Nucleus accumbens (tissue), 56 donors: ENCODE results near the gene TSPAN18.

Source experiments
- DNase-seq, 56 donors: peaks; one replicate each; lab custom pipeline; 2025; lab: John Stamatoyannopoulos, UW

Gene TSPAN18

DNA sequence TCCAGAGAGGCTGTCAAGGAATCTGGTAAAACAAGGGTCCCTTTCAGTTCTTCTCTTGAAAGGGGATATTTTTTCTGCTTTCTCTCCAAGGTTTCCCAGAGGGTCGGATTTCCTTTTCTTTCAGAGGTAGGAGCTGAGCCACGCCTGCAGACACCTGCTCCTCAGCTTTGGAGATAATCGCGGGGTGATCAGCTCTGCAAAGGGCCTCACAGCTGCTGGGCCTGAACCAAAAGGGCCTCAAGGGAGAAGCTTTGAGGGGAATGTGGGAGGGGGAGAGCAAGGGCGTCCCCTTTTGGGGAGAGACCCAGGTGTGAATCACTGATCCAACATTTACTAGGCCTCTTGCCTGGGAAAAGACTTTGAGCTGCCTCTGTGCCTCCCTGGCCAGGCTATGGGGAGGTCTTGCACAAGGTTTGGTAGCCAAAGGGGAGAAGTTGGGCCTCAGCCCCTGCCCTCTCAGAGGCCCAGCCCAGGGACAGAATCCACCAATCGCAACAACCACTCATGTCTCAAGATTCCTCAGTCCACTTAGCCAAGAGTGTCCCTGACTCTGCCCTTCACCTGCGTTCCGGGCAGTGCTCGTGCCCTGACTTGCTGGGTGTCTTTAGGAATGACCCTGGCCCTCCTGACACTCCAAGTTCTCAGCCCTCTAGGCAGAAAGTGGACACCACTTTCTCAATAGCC is 237.9 kb downstream of the TSPAN18 start:
- no peak for DNase-seq

DNA sequence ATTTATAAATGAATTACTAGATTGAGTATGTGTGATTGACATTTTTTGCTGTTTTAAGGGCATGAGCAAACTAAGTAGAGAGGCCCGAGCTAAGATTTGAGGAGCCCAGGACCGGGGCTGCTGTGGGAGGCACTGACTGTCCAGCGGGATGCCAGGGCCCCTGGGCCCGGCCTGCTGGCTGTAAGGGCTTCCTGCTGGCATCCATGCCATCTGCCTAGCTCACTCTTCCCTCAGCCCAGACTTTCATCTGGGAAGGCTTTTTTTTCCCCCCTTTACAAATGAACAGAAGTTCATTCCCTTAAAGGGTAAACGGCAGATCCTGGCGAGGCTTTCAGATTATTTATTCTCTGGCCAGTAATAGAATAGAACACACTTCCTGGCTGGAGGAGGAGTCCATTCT is 239.9 kb downstream of the TSPAN18 start:
- DNase-seq: no peak

DNA sequence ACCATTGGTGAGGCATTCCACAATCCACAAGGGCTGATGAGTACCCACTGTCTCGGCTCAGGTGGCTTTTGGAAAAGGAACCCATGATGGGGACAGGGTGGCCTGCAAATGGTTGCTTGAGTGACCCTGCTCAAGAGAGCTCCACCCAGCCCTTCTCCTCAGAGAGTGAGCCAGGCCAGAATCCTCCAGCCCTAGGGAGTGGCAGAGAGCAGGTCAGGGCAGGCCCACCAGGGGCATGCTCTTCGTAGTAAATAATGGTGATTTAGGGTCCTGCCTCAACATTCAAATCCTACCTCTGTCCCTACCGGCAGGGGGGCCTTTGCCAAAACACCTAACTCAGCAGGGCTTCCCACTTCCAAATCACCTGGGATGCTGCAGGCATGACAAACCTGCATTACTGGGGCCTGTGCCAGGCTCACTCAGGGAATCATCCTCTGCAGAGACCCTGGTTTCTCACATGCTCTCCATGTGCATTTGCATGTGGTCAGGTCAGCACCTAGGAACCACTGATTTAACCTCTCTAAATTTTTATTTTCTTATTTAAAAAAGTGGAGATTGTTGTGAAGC is 241.3 kb downstream of the TSPAN18 start:
- DNase-seq: no peak

DNA sequence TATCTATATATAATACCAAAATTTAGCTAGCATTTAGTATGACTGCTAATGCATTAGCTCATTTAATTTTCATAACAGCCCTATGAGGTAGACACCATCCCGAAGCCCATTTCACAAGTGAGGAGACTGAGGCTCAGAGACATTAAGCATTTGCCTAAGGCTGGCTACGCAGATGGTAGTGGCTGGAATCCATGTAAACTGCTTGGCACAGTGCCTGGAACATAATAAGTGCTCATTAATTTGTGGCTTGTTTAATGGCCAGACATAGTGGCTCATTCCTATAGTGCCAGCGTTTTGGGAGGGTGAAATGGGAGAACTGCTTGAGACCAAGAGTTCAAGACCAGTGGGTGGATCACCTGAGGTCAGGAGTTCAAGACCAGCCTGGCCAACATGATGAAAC is 241.7 kb downstream of the TSPAN18 start:
- no peak for DNase-seq

DNA sequence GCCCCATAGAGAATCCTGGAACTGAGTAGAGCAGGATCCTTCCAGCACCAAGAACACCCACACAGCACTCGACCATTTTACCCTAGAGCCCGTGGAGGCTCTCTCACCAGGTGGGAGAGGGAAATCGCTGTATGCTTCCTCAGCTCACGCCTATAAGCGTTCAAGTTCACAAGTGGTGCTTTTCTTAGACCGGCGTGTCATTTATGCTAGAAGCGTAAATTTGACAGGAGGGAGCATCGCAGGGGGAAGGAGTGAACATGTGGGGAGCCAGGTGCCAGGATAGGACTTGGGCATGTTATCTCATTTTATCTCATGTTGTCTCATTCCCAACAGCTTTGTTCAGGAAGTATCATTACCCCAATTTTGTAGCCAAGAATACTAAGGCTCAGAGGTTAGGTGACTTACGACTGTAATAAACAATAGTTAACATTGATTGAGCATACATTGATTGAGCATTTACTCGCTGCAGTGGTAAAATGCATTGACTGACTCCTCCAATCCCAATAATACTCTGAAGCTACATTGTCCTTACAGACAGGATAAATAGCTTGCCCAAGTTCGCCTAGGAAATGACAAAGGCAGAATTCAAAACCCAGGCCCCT is 243.0 kb downstream of the TSPAN18 start:
- DNase-seq: no peak

DNA sequence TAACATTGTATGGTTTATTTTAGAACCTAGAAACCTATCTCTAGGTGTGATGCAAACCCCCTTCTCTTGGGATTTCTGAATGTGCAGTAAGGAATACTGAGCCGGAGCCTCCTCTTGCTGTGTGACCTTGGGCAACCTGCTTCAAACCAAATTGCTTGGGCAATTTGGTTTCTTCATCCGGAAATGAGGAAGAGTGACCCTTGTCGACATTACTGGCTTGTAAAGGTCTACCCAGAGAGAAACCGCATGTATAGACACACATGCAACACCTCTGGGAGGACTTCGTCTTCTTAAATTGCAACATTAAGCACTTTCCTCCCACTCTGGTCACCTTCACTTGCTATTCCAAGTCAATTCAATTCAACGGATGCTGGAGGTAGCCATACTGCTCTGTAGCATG is 243.5 kb downstream of the TSPAN18 start:
- no peak for DNase-seq

DNA sequence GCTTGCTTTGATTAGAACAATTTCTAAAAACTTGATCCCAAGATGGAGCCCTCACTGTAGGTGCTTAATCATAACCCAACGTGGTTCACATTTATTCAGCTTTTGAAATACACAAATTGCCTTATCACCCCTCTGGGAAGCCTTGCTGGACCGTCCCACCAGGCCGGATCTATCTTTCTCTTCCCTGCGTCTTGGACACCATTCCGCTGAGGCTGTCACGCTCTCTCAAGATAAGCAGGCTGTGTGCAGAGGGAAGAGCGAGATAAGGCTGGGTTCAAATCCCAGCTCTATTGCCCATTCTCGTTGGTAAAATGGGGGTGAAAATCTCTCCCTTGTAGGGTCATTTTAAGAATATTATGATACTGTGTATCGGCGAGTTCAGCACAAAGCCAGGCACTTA is 244.4 kb downstream of the TSPAN18 start:
- DNase-seq: no peak

DNA sequence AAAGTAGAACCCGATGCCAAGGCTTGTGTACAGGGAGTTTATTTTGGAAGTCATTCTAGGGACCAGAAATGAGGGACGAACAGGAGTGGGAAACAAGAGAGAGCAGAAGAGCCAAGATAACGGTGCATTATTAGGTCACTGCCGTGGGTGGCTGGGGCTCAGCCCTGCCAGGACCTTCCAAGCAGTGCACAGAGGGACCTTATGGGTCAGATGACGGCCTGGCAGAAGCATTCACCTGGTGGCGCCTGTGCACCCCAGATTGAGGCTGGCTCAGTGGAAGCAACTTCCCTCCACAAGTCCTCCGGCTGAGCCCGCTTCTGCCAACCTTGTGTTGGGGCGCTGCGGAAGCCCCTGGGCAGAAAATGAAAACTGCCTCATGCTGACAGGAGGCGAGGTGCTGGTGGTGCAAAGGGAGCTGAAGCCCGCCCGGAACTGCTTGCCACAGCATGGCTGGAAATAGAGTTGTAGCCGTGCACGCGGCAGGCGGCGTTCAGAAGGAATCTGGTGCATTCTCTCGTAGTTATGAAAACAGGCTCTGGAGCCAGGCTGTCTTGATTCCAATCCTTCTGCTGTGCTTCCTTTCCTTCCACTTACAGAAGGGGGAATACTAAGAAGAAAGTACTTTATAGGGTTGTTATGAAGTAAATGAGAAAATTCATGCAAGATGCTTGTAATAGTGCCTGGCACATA is 246.1 kb downstream of the TSPAN18 start:
- no peak for DNase-seq

DNA sequence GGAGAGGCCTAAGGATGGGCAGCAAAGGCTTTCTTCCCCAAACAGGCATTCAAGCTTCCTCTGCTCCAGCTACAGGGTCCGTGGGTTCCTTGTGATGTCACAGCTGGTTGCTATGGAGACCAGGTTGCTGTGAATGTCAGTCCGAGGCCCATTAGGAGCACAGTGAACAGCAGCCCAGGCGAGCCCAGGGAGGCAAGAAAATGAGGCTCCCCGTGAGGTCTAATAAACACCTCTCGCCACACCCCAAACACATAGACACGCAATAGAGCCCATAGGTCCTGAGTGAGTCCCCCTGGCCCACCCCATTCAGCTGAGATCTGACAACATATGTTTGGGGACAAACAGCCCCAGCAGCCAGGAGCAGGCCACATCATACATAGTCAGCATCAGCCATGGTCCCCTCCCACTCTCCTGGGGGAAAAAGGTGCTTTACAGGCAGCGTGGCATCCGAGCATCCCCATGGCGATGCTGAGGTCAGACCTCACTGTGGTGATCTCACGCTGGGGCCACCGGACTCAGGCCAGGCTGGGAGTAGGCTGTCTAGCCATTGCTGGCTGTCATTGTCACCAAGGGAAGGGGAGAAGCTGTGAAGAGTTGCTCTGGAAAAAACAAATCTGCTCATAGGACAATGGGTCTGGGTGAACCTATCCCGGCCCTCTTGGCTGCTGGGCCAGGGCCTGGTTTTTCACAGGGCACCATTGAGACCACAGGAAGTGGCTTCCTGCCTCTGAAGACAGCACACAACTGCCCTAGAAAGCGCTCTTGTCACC is 247.1 kb downstream of the TSPAN18 start:
- DNase-seq: no peak

DNA sequence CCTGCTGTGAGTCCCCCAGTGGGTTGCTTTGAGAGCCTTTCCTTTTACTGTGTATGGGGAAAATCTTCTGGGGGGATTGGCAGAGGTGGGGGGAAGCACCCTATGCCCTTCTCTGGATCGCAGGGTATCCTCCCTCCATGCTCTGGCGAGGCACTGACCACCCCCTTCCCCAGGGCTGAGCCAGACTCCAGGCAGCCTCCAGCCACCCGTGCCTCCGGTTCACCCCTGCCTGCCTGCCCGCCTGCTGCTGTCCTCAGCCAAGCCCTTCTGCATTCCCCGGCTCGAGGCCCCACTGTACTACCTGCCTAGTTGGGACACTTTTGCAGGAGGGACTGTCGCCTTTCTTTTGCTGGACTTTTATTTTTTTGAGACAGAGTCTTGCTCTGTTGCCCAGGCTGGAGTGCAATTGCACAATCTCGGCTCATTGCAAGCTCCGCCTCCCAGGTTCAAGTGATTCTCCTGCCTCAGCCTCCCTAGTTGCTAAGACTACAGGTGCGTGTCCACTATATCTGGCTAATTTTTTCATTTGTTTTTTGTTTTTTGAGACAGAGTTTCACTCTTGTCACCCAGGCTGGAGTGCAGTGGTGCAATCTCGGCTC is 247.7 kb downstream of the TSPAN18 start:
- no peak for DNase-seq

DNA sequence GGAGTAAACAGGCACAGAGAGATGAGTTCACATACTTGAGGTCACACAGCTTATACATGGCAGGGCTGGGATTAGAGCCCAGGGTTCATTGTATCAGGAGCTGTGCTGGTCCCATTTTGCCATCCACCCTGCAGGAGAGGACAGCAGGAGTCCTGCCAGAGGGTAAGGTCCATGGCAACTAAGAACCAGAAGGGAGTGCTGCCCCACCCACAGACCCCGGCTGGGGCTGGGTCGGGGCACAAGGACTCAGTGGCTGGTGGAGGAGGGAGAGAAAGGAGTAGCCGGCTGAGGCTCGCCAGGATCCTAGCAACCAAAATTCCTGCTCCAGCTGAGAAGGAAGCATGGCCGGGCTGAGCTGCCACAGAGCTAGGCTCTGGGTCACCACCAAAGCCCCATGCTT is 249.8 kb downstream of the TSPAN18 start:
- no peak for DNase-seq

DNA sequence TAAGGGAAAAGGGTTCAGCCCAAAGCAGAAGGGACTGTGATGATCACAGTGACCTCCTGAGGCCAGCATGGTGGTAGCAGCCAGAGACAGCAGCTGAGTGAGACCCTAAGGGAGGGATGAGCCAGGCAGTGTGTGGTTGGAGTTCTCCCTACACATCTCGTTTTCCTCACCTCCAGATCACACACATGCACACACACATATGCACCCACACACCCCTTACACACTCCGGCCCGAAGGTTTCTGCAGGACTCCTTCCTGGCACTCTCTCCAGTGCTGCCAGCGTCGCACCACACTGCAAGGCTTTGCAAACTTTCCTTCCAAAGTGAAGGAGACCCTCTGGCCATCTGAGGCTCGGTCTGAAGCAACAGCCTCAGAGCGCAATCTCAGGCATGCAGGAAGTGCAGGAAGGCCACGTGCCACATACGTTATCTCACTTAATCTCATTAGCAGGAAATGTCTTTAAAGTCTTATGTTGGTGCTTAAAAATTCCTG is 250.8 kb downstream of the TSPAN18 start:
- no peak for DNase-seq

DNA sequence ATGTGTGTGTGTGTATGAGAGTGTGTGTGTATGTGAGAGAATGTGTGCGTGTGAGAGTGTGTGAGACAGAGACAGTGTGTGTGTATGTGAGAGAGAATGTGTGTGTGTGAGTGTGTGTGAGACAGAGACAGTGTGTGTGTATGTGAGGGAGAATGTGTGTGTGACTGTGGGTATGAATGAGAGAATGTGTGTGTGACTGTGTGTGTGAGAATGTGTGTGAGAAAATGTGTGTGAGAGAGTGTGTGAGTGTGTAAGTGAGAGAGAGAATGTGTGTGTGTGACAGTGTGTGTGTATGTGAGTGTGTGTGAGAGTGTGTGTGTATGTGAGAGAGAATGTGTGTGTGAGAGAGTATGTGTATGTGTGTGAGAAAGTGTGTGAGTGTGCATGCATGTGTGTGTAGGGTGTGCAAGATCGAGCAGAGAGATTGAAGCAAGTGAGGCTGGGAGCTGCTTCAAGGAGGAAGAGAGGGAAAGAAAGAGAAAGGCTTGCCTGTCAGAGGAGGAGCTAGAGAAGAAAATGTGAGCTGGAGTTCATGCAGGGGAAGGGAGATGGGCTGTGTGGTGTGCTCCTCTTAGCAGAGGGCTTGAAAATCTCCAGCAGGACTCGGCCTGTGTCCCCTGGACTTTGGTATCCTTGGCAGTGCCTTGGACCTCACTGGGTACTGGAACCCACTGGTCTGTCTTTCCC is 251.7 kb downstream of the TSPAN18 start:
- DNase-seq: no peak

DNA sequence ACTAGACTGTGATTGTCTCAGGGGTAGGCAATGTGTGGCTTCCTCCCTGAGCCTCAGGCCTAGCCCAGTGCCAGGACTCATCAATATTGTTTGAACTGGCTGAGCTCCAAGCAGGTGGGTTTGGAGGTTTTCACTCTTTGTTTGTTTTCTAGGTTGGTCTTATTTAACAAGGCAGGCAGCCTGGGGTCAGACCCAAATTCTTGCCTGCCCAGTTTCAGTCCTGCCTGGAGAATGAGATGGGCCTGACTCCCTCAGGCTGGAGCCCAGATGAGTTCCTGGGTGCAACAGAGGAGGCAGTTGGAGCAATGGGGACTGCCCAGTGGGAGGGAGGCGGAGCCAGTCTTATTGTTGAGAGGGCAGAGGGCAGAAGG is 252.2 kb downstream of the TSPAN18 start:
- no peak for DNase-seq

DNA sequence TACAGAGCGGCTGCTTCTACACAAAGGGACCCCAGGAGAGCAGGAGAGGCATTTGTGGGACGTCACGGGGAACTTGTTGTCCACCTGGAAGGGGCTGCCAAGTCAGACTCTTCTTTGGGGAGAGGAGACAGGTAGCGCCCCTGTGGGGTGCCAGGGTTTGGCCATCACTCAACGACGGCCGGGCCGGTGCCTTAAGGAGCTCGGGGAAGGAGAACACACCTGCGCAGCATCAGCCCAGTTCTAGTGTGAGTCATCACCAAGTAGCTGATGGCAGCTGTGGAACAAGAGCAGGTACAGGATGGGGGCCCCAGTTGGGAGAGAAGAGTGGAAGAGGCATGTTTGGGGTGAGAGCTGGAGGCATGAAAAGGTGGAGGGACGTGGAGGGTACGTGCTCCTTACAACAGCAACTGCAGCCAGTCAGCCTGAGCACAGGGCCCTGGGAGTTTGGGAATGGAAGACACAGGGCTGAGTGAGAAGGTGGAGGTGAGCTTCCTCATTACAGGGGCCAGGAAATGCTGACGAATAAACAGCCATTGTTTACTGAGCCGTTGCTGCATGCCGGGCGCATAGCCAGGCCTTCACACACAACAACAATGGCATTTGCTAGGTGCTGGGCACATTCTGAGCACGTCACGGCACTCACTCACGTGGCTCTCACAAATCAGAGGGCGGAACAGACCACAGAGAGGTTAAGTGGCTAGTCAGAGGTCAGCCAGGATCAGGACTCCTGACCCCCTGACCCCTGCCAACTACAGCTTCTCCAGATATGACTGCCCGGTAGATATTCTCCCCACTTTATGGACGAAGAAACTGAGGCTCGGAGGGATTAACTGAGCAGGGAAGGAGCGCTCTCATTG is 253.0 kb downstream of the TSPAN18 start:
- DNase-seq: no peak

DNA sequence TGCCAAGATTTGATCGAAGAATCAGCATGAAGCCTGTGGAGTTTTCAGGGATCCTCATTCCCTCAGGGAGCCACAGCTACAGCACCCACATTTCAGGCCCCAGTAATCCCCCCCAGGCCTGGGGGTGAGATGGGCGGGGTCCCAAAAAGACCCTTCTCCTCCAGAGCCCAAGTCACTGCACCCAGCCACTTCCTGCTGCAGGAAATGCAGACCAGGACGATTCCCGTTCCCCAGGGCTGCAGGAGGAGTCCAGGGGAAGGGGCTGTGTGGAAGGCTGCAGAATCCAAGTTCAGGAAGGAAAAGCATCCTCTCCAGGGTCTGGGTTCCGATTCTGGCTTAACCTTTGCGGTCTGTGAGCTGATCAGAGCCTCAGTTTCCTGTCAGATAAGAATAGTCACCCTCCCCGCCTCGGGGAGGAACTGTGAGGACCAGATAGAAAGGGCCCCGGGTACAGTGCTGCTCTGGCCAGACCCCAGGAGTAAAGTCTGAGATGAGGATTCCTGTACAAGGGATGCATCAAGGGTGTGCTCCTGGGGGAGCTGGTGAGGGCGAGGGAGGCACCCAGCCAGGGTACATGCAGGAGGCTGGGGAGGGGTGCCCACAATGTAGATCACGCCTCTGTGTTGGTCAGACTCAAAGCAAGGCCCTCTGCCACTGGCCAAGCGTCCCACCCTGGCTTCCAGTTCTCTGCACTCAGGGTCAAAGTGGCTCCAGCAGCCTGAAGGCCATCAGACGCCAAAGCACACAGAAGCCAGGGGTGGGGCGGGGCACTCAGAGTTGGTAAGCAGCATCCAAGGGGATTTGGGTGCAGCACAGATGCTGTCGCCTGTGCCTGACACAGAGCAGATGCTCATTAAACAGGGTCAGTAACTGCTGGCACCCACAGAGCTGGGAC is 254.0 kb downstream of the TSPAN18 start:
- no peak for DNase-seq
